Right lobe of liver (tissue), 4 donors: Measurements from ENCODE around the gene VSX2.

Source experiments
- POLR2A ChIP-seq: fragments of 450-650 bp; IDR thresholded peaks from one replicate; pipeline ENCODE4 v1.6.1; 2017; ENCODE audit warnings: antibody characterized with exemption, mild to moderate bottlenecking
- TF ChIP-seq, protein P1 (sequence below), 4 donors: fragments of 200-600 bp in 3 of 4; fragments of 450-650 bp in 1 of 4; IDR thresholded peaks; one replicate each; pipeline versions ENCODE4 v1.5.1 to v1.8.0; 2016 to 2022; ENCODE audit warnings: antibody characterized with exemption in 4 of 4, mild to moderate bottlenecking in 2 of 4
- donor health status: DM: no; HTN: no; CAD: no.
- donor health status: DM: no; HTN: no; CAD: no.
- donor health status: DM: no; HTN: yes; CAD: no.

DNA sequence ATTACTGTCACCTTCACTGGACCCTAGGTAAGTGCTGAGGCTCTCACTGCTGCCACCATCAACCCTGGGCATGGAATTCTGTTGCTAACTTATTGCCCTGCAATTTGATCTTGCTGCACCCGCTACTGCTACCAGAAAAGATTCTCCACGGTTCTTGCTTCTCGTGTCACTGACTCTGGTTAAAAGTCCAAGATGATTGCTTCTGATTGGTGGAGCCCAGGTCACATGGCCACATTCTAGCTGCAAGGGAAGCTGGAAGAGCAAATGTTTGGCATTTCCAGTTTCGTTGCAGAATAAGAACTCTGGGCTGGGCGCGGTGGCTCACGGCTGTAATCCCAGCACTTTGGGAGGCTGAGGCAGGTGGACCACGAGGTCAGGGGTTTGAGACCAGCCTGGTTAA lies 7.5 kb upstream of the VSX2 start:
- TF ChIP-seq, protein P1, sequence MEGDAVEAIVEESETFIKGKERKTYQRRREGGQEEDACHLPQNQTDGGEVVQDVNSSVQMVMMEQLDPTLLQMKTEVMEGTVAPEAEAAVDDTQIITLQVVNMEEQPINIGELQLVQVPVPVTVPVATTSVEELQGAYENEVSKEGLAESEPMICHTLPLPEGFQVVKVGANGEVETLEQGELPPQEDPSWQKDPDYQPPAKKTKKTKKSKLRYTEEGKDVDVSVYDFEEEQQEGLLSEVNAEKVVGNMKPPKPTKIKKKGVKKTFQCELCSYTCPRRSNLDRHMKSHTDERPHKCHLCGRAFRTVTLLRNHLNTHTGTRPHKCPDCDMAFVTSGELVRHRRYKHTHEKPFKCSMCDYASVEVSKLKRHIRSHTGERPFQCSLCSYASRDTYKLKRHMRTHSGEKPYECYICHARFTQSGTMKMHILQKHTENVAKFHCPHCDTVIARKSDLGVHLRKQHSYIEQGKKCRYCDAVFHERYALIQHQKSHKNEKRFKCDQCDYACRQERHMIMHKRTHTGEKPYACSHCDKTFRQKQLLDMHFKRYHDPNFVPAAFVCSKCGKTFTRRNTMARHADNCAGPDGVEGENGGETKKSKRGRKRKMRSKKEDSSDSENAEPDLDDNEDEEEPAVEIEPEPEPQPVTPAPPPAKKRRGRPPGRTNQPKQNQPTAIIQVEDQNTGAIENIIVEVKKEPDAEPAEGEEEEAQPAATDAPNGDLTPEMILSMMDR (IDR thresholded peaks at IDR 0.05): no peak
- no peak for TF ChIP-seq POLR2A
